Measurements from ENCODE around the gene SCN4B. TPM values are rescaled to one million over a fixed set of nuclear protein-coding genes. Genes with fewer than 3 reads are reported as not detected.

SCN4B gene
- total and polyA plus RNA-seq, 8 donors: 0.75 to 3.6 (median 1.6) TPM; not detected in 3

DNA sequence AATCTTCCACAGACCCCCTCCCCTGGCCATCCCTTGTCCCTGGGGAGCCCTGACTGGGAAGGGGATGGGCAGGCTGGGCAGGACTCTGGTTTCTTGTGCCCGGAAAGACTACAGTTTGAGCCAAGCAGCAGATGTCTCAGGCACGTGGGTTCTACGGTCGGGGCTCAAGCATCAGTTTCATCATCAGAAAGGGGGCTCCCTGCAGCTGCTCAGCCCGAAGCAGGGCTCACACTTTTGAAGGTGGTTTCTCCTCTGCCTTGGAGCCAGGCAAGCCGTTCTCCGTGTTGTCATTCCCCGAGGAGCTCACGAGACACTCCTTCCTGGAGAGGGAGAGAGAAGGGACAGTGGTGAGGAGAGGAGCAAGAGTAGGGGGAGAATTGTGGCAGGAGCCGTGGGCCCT, 15.8 kb downstream of the SCN4B start:
- H3K4me1 ChIP-seq: no peaks in the 10 kb centered on the region
- H3K4me3 ChIP-seq: no peak overlapping the region
- H3K9me3 ChIP-seq: no peaks in the 10 kb centered on the region
- H3K27me3 ChIP-seq: peaks cover 0 to 63% (median 7%) of the 10 kb centered on the region in 3 donors
- TF ChIP-seq POLR2AphosphoS5 (IDR thresholded peaks at IDR 0.05) (no peak), POLR2A (IDR thresholded peaks at IDR 0.05) (no peak), EP300 (IDR thresholded peaks at IDR 0.05) (no peak)
- TF ChIP-seq, protein P1, sequence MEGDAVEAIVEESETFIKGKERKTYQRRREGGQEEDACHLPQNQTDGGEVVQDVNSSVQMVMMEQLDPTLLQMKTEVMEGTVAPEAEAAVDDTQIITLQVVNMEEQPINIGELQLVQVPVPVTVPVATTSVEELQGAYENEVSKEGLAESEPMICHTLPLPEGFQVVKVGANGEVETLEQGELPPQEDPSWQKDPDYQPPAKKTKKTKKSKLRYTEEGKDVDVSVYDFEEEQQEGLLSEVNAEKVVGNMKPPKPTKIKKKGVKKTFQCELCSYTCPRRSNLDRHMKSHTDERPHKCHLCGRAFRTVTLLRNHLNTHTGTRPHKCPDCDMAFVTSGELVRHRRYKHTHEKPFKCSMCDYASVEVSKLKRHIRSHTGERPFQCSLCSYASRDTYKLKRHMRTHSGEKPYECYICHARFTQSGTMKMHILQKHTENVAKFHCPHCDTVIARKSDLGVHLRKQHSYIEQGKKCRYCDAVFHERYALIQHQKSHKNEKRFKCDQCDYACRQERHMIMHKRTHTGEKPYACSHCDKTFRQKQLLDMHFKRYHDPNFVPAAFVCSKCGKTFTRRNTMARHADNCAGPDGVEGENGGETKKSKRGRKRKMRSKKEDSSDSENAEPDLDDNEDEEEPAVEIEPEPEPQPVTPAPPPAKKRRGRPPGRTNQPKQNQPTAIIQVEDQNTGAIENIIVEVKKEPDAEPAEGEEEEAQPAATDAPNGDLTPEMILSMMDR (IDR thresholded peaks at IDR 0.05): no peak
- WGBS, 5 donors: 67 to 81% (median 75%) methylated on average over 9 to 10 of the region's 10 CpGs
- no peak for DNase-seq
- intact Hi-C loops (cut with DNase I; ENCODE audit: low total_unique reads): no loop called here
- H3K36me3 ChIP-seq: no peaks in the 10 kb centered on the region
- no peak overlapping the region for H3K27ac ChIP-seq

DNA sequence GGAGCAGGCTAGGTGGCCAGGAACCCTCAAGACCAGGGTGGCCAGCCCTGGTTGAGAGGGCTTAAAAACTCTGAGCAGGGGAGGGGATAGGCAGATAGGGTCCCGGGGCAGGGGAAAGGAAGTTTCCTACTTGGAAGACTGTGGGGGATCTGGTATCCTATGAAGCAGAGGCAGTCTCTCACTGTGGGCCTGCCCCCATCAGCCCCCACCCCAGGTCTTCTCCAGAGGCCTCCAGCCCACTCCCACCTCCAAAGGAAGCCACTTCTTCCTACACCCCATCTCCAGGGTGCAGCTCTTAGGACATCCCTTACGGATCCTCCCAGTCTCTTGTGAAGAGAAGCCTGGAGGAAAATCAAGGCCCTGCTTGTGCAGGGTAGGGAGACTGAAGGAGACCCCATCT, 16.3 kb downstream of the SCN4B start:
- H3K27me3 ChIP-seq: peaks cover 0 to 58% (median 7%) of the 10 kb centered on the region in 3 donors
- WGBS, 5 donors: 66 to 86% (median 77%) methylated on average over 2 of the region's 2 CpGs
- H3K4me1 ChIP-seq: no peaks in the 10 kb centered on the region
- no peak for DNase-seq
- H3K9me3 ChIP-seq: no peaks in the 10 kb centered on the region
- no peak overlapping the region for H3K4me3 ChIP-seq
- no peaks in the 10 kb centered on the region for H3K36me3 ChIP-seq
- intact Hi-C loops (cut with DNase I; ENCODE audit: low total_unique reads): no loop called here
- H3K27ac ChIP-seq: no peak overlapping the region
- TF ChIP-seq, protein P1 (IDR thresholded peaks at IDR 0.05): no peak
- no peak for TF ChIP-seq EP300 (IDR thresholded peaks at IDR 0.05)
- TF ChIP-seq POLR2AphosphoS5 (IDR thresholded peaks at IDR 0.05): no peak
- TF ChIP-seq POLR2A (IDR thresholded peaks at IDR 0.05): no peak

DNA sequence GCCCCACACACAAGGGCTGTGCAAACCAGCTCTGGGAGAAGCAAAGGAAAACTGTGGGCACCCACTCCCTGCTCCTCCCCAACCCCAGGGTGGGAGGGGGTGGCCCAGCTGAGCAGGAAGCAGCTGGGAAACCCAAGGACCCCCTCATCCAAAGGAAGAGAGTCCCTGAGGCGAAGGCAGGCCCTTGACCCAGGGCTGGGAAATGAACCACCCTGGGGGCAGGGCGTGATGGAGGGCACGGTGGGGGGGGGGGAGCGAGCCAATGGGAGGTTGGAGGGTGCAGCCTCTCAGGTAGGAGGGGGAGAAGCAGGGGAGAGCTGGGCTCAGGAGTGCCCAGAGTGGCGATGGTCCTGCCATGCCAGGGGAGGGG, 16.8 kb downstream of the SCN4B start:
- peaks cover 0 to 53% (median 3%) of the 10 kb centered on the region in 3 donors for H3K27me3 ChIP-seq

DNA sequence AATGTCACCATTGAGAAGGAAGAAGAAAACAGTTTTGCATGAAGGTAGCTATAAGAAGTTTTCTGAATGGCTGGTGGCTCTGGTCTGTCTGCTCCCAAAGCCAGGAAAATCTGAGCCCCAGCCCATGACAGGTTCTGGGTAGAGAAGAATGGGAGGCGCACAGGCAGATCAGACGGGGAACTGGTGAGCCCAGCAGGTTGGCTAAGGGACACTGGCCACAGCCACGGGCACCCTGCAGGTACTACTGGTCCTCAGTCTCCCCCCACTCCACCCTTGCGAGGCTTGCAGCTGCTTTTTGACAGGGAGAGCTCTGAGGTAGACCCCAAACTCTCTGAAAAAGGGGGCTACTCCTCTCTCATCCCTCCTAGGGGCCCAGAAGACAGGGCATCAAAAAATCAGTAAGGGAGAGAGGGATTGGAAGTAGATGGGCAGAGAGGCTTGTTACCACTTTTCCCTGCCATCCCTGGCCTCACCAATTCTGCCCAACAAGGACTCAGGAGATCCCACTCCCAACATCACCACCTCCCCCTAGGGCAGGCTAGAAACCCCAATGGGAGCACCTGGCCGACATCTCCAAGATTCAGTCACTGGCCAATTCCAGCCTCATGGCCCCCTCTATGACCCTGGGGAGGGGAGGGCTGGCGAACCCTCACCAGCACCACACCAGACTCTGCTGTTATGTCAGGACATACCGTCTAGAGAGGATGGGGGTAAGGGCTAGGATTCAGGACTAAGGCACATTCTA, 17.4 kb downstream of the SCN4B start:
- DNase-seq: no peak

More for the DNA sequence above, 16.8 kb downstream of the SCN4B start:
- no peak for TF ChIP-seq POLR2AphosphoS5 (IDR thresholded peaks at IDR 0.05)
- TF ChIP-seq POLR2A (IDR thresholded peaks at IDR 0.05): no peak
- TF ChIP-seq, protein P1 (IDR thresholded peaks at IDR 0.05): no peak
- no peak for TF ChIP-seq EP300 (IDR thresholded peaks at IDR 0.05)
- H3K4me3 ChIP-seq: no peak overlapping the region
- no peak overlapping the region for H3K27ac ChIP-seq
- no peaks in the 10 kb centered on the region for H3K36me3 ChIP-seq
- WGBS, 5 donors: 72 to 89% (median 80%) methylated on average over 3 to 5 of the region's 5 CpGs
- no peak for DNase-seq
- no peaks in the 10 kb centered on the region for H3K4me1 ChIP-seq
- intact Hi-C loops (cut with DNase I; ENCODE audit: low total_unique reads): no loop called here
- H3K9me3 ChIP-seq: no peaks in the 10 kb centered on the region

More for the DNA sequence above, 17.4 kb downstream of the SCN4B start:
- Histone ChIP-seq H3K9me3 (no peaks in the 10 kb centered on the region), H3K36me3 (no peaks in the 10 kb centered on the region), H3K4me1 (no peaks in the 10 kb centered on the region), H3K4me3 (no peak overlapping the region), H3K27me3 (peaks cover 0 to 47% (median 3%) of the 10 kb centered on the region in 3 donors), H3K27ac (no peak overlapping the region)
- TF ChIP-seq POLR2A (IDR thresholded peaks at IDR 0.05) (no peak), POLR2AphosphoS5 (IDR thresholded peaks at IDR 0.05) (no peak), EP300 (IDR thresholded peaks at IDR 0.05) (no peak)
- TF ChIP-seq, protein P1 (IDR thresholded peaks at IDR 0.05): no peak
- intact Hi-C loops (cut with DNase I; ENCODE audit: low total_unique reads): no loop called here
- 71 to 81% (median 79%) methylated on average over 7 of the region's 7 CpGs for WGBS, 5 donors

Data from stomach (tissue), 9 donors.